IMR-90 (cell line): Measurements from ENCODE around the gene NME4. TPM values are rescaled to one million over a fixed set of nuclear protein-coding genes. Genes with fewer than 3 reads are reported as not detected.

Experiments
- ATAC-seq: fragments of 200-7000 bp; cut with Tn5 transposase; 2 replicates; pipeline ENCODE4 v1.9.1; 2020; ENCODE audit warnings: low read depth, mild to moderate bottlenecking, moderate library complexity
- BruUV-seq: library from RNA; stranded (reverse); fragments of 400-500 nt; replicated peaks from 2 replicates; lab custom pipeline; 2021; lab: Mats Ljungman, UMichigan
- CTCF ChIA-PET: fragments of 300-600 bp; formaldehyde crosslinking; extraction: SDS; loops from one replicate; lab custom pipeline; 2021; ENCODE audit warnings: antibody characterized with exemption; lab: Yijun Ruan, JAX
- POLR2A ChIA-PET: fragments of 300-600 bp; sonication (Branson Sonifier 250); formaldehyde crosslinking; loops from one replicate; lab custom pipeline; 2022; ENCODE audit warnings: antibody characterized with exemption; ENCODE audit not compliant: unreplicated experiment; lab: Charles Lee
- DNase-seq: peaks from one replicate; pipeline ENCODE4 v3.0.0; 2013
- H2AFZ ChIP-seq: replicated peaks from 2 replicates; pipeline ENCODE3; 2013; ENCODE audit warnings: low read length, mild to moderate bottlenecking; ENCODE audit not compliant: poor library complexity
- H2AK5ac ChIP-seq: 2 replicates; pipeline ENCODE4 v1.6.1; 2013; ENCODE audit warnings: low read depth, low read length, inconsistent platforms
- H2AK9ac ChIP-seq: replicated peaks from 2 replicates; pipeline ENCODE3; 2013; ENCODE audit warnings: mild to moderate bottlenecking, low read depth, low read length, moderate library complexity; ENCODE audit not compliant: poor library complexity
- H2BK120ac ChIP-seq: 2 replicates; pipeline ENCODE4 v1.6.1; 2013; ENCODE audit warnings: low read depth, low read length, inconsistent platforms
- H2BK15ac ChIP-seq: 3 replicates; pipeline ENCODE4 v1.6.1; 2013; ENCODE audit warnings: low read depth, low read length, inconsistent platforms
- H2BK20ac ChIP-seq: 2 replicates; pipeline ENCODE4 v1.6.1; 2013; ENCODE audit warnings: low read depth, mild to moderate bottlenecking, inconsistent platforms, low read length, moderate library complexity
- H2BK5ac ChIP-seq: 2 replicates; pipeline ENCODE4 v1.6.1; 2013; ENCODE audit warnings: mild to moderate bottlenecking, low read depth, low read length, inconsistent platforms; ENCODE audit not compliant: poor library complexity, severe bottlenecking
- H3K14ac ChIP-seq: replicated peaks from 2 replicates; pipeline ENCODE4 v1.6.1; 2013; ENCODE audit warnings: low read depth, low read length, inconsistent platforms
- H3K18ac ChIP-seq: 2 replicates; pipeline ENCODE4 v1.6.1; 2013; ENCODE audit warnings: low read depth, low read length, control low read depth
- H3K23ac ChIP-seq: 2 replicates; pipeline ENCODE4 v1.6.1; 2013; ENCODE audit warnings: low read depth, low read length, inconsistent platforms
- H3K27ac ChIP-seq: 2 replicates; pipeline ENCODE4 v1.5.1; 2013; ENCODE audit warnings: mild to moderate bottlenecking, control low read depth, low read length; ENCODE audit not compliant: insufficient read depth
- H3K27me3 ChIP-seq: 2 replicates; pipeline ENCODE4 v1.6.1; 2013; ENCODE audit warnings: low read length; ENCODE audit not compliant: control insufficient read depth, insufficient read depth
- H3K36me3 ChIP-seq: 2 replicates; pipeline ENCODE4 v1.6.1; 2013; ENCODE audit warnings: low read length, mixed read lengths; ENCODE audit not compliant: control insufficient read depth, insufficient read depth
- H3K4ac ChIP-seq: 2 replicates; pipeline ENCODE4 v1.6.1; 2013; ENCODE audit warnings: low read depth, low read length, inconsistent platforms
- H3K4me1 ChIP-seq: 2 replicates; pipeline ENCODE4 v1.6.1; 2013; ENCODE audit warnings: low read length, mixed read lengths; ENCODE audit not compliant: control insufficient read depth, insufficient read depth
- H3K4me2 ChIP-seq: 2 replicates; pipeline ENCODE4 v1.6.1; 2013; ENCODE audit warnings: low read depth, mild to moderate bottlenecking, control low read depth, low read length, moderate library complexity
- H3K4me3 ChIP-seq: 2 replicates; pipeline ENCODE4 v1.5.1; 2013; ENCODE audit warnings: low read depth, mild to moderate bottlenecking, control low read depth, low read length, moderate library complexity; ENCODE audit not compliant: insufficient read depth
- H3K56ac ChIP-seq: 2 replicates; pipeline ENCODE4 v1.6.1; 2013; ENCODE audit warnings: low read length, inconsistent platforms; ENCODE audit not compliant: insufficient read depth; ENCODE audit errors: extremely low read depth
- H3K79me1 ChIP-seq, 2 experiments: 2 replicates each; pipeline ENCODE4 v1.6.1; 2013; ENCODE audit warnings: low read length in 2 of 2, inconsistent platforms in 1 of 2, low read depth in 1 of 2
- H3K9ac ChIP-seq: 2 replicates; pipeline ENCODE4 v1.6.1; 2013; ENCODE audit warnings: low read depth, low read length, control low read depth
- H3K9me1 ChIP-seq: 2 replicates; pipeline ENCODE4 v1.6.1; 2013; ENCODE audit warnings: low read length, inconsistent platforms; ENCODE audit not compliant: insufficient read depth
- H3K9me3 ChIP-seq: 2 replicates; pipeline ENCODE4 v1.6.1; 2013; ENCODE audit warnings: low read length; ENCODE audit not compliant: control insufficient read depth, insufficient read depth
- H4K20me1 ChIP-seq: 2 replicates; pipeline ENCODE4 v1.6.1; 2013; ENCODE audit warnings: low read length, inconsistent platforms; ENCODE audit not compliant: insufficient read depth
- H4K5ac ChIP-seq: 2 replicates; pipeline ENCODE4 v1.6.1; 2013; ENCODE audit warnings: mild to moderate bottlenecking, low read depth, low read length, control low read depth
- H4K8ac ChIP-seq, 2 experiments: 2 replicates each; pipeline ENCODE4 v1.6.1; 2013; ENCODE audit warnings: low read depth in 2 of 2, low read length in 2 of 2, control low read depth in 1 of 2, inconsistent platforms in 1 of 2
- H4K91ac ChIP-seq: 2 replicates; pipeline ENCODE4 v1.6.1; 2013; ENCODE audit warnings: low read depth, low read length, inconsistent platforms; ENCODE audit not compliant: insufficient read depth
- FOS ChIP-seq: fragments of 150-350 bp; IDR thresholded peaks from 2 replicates; pipeline ENCODE4 v1.6.1; 2016; ENCODE audit warnings: low read depth, low read length
- MAFK ChIP-seq: IDR thresholded peaks from 2 replicates; pipeline ENCODE4 v1.6.1; 2012; ENCODE audit warnings: low read depth, low read length, improper control_type of control experiment
- MAZ ChIP-seq: IDR thresholded peaks from 2 replicates; pipeline ENCODE4 v1.6.1; 2012; ENCODE audit warnings: low read depth, mild to moderate bottlenecking, low read length, improper control_type of control experiment, moderate library complexity, borderline replicate concordance
- NFE2L2 ChIP-seq: fragments of 150-350 bp; IDR thresholded peaks from 2 replicates; pipeline ENCODE4 v1.6.1; 2016; ENCODE audit warnings: low read depth, mild to moderate bottlenecking, low read length
- RCOR1 ChIP-seq: IDR thresholded peaks from 2 replicates; pipeline ENCODE4 v1.6.1; 2012; ENCODE audit warnings: mild to moderate bottlenecking, low read length, improper control_type of control experiment; ENCODE audit not compliant: insufficient replicate concordance
- RFX5 ChIP-seq: IDR thresholded peaks from 2 replicates; pipeline ENCODE4 v1.8.0; 2012; ENCODE audit warnings: low read depth, mild to moderate bottlenecking, low read length, moderate library complexity
- SMC3 ChIP-seq: fragments of 150-350 bp; IDR thresholded peaks from 2 replicates; pipeline ENCODE4 v1.6.1; 2016; ENCODE audit warnings: low read depth, mild to moderate bottlenecking, antibody characterized with exemption, low read length, moderate library complexity
- USF2 ChIP-seq: fragments of 150-350 bp; IDR thresholded peaks from 2 replicates; pipeline ENCODE4 v1.6.1; 2017; ENCODE audit warnings: mild to moderate bottlenecking, antibody characterized with exemption, low read length, low read depth
- WGBS, 2 experiments: methylation state at CpG; one replicate each; pipeline versions ENCODE4 v1.1.5 to v1.1.7; 2013; ENCODE audit warnings: missing lambda C conversion rate in 2 of 2; ENCODE audit not compliant: insufficient read length in 1 of 2; ENCODE audit errors: extremely low coverage in 2 of 2; 5-methylcytosine and 5-hydroxymethylcytosine counted together
- dilution Hi-C: fragments of 300-500 bp; cut with HindIII; formaldehyde crosslinking; loops from one replicate; pipeline ENCODE4 v1.14.3; 2018; ENCODE audit warnings: low sequenced_read_pairs; ENCODE audit not compliant: unreplicated experiment
- in situ Hi-C: fragments of 300-500 bp; cut with MboI; formaldehyde crosslinking; loops from 3 replicates; pipeline ENCODE4 v1.14.3; 2019; ENCODE audit warnings: low sequenced_read_pairs, inconsistent platforms, mixed read lengths
- intact Hi-C: fragments of 100-400 bp; cut with micrococcal nuclease; formaldehyde crosslinking; loops from 2 replicates; pipeline ENCODE4 v1.10.0; 2022
- polyA plus RNA-seq, 3 experiments: library from polyadenylated mRNA; depleted of rRNA; stranded (reverse); fragments of >200 nt; gene quantifications; 2 replicates each; pipeline ENCODE4 v1.2.3, GENCODE V29; 2012; ENCODE audit warnings: low replicate concordance in 1 of 3
- total RNA-seq: library from RNA; depleted of rRNA; stranded (reverse); fragments of >200 nt; gene quantifications from 2 replicates; pipeline ENCODE4 v1.2.3, GENCODE V29; 2012
- TF ChIP-seq, protein P1 (sequence below): conservative IDR thresholded peaks from 2 replicates; pipeline ENCODE4 v1.5.1; 2012; ENCODE audit warnings: mild to moderate bottlenecking, low read depth, low read length, improper control_type of control experiment

The NME4 gene
- total and polyA plus RNA-seq, 2 of the 4 experiments (the other 2 are of a cell fraction): 124 to 288 TPM

- DNase-seq: no peak
- Histone ChIP-seq H2AK9ac (no peak overlapping the region), H4K5ac (no peak overlapping the region), H3K23ac (no peak overlapping the region), H3K79me1 (peaks cover 34 to 81% of the 10 kb centered on the region in 2 experiments), H3K36me3 (0 out of 2 replicates have a peak, but pooled peaks cover 3% of the 10 kb centered on the region), H2BK120ac (no peak overlapping the region), H2AK5ac (no peak overlapping the region), H2AFZ (no peak overlapping the region), H3K18ac (no peak overlapping the region), H3K9me3 (no peaks in the 10 kb centered on the region), H3K14ac (no peak overlapping the region), H2BK15ac (no peak overlapping the region), H2BK20ac (no peak overlapping the region), H4K8ac (no peak overlapping the region), H4K20me1 (peaks cover 60% of the 10 kb centered on the region), H4K91ac (no peak overlapping the region), H3K9me1 (peaks cover 22% of the 10 kb centered on the region), H3K4me3 (no peak overlapping the region), H3K4me1 (no peaks in the 10 kb centered on the region), H3K56ac (no peak overlapping the region), H2BK5ac (no peak overlapping the region), H3K4me2 (no peak overlapping the region), H3K9ac (no peak overlapping the region), H3K4ac (no peak overlapping the region), H3K27ac (no peak overlapping the region), H3K27me3 (no peaks in the 10 kb centered on the region)
- CTCF ChIA-PET: no interaction called here
- no CpG with 5 or more reads among the region's 6 CpGs for WGBS, 2 experiments
- POLR2A ChIA-PET: no interaction called here
- intact Hi-C loops (no loop called here), dilution Hi-C loops (no loop called here), in situ Hi-C loops (no loop called here)
- no peak for ATAC-seq
- no TSS peak for BruUV-seq
- TF ChIP-seq RFX5 (no peak), RCOR1 (no peak), SMC3 (no peak), MAFK (no peak), NFE2L2 (no peak), USF2 (no peak), FOS (no peak), MAZ (no peak)
- TF ChIP-seq, protein P1, sequence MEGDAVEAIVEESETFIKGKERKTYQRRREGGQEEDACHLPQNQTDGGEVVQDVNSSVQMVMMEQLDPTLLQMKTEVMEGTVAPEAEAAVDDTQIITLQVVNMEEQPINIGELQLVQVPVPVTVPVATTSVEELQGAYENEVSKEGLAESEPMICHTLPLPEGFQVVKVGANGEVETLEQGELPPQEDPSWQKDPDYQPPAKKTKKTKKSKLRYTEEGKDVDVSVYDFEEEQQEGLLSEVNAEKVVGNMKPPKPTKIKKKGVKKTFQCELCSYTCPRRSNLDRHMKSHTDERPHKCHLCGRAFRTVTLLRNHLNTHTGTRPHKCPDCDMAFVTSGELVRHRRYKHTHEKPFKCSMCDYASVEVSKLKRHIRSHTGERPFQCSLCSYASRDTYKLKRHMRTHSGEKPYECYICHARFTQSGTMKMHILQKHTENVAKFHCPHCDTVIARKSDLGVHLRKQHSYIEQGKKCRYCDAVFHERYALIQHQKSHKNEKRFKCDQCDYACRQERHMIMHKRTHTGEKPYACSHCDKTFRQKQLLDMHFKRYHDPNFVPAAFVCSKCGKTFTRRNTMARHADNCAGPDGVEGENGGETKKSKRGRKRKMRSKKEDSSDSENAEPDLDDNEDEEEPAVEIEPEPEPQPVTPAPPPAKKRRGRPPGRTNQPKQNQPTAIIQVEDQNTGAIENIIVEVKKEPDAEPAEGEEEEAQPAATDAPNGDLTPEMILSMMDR: no peak
Observed at GRCh38 chr16:441447-441846, 44.4 kb downstream of the NME4 start.
